WERI-Rb-1 (cell line): Measurements from ENCODE around the gene SAMSN1.

Source experiments
- DNase-seq: peaks from one replicate; pipeline ENCODE4 v3.0.0-alpha.2; 2020
- H3K27ac ChIP-seq: fragments of 250-450 bp; sonication (Bioruptor Pico); 2 replicates; pipeline ENCODE4 v1.5.1; 2020; ENCODE audit warnings: mild to moderate bottlenecking, moderate library complexity
- H3K27me3 ChIP-seq: fragments of 250-450 bp; sonication (Bioruptor Pico); 2 replicates; pipeline ENCODE4 v1.5.1; 2021; ENCODE audit warnings: mild to moderate bottlenecking, low read depth, moderate library complexity; ENCODE audit not compliant: insufficient read depth, severe bottlenecking
- H3K36me3 ChIP-seq: fragments of 250-450 bp; sonication (Bioruptor Pico); 2 replicates; pipeline ENCODE4 v1.5.1; 2020; ENCODE audit warnings: mild to moderate bottlenecking, moderate library complexity
- H3K4me3 ChIP-seq: 2 replicates; pipeline ENCODE4 v1.5.1; 2011; ENCODE audit warnings: low read depth, mild to moderate bottlenecking, control low read depth, low read length
- H3K9me3 ChIP-seq: fragments of 250-450 bp; sonication (Bioruptor Pico); 2 replicates; pipeline ENCODE4 v1.5.1; 2021; ENCODE audit warnings: mild to moderate bottlenecking, moderate library complexity; ENCODE audit not compliant: severe bottlenecking
- CTCF ChIP-seq: IDR thresholded peaks from 2 replicates; pipeline ENCODE4 v1.5.1; 2011; ENCODE audit warnings: low read depth, mild to moderate bottlenecking, control low read depth, inconsistent platforms, low read length

The SAMSN1 gene

GRCh38 chr21:14533499-14534428 lies 12.4 kb downstream of the SAMSN1 start:
- DNase-seq = no peak
- TF ChIP-seq CTCF = no peak
- Histone ChIP-seq H3K9me3 (no peaks in the 10 kb centered on the region), H3K4me3 (no peak overlapping the region), H3K27me3 (no peaks in the 10 kb centered on the region), H3K36me3 (no peaks in the 10 kb centered on the region), H3K27ac (no peak overlapping the region)

- no peaks in the 10 kb centered on the region for H3K36me3 ChIP-seq
- no peaks in the 10 kb centered on the region for H3K27me3 ChIP-seq
- H3K4me3 ChIP-seq = no peak overlapping the region
- no peak for TF ChIP-seq CTCF
- peak overlapping the region; percentile 26 for H3K27ac ChIP-seq
- peak; percentile 52 for DNase-seq
- H3K9me3 ChIP-seq = no peaks in the 10 kb centered on the region
Observed at GRCh38 chr21:14531757-14532316, 14.3 kb downstream of the SAMSN1 start.

- no peak for DNase-seq
- Histone ChIP-seq H3K9me3 (no peaks in the 10 kb centered on the region), H3K27ac (no peak overlapping the region), H3K36me3 (no peaks in the 10 kb centered on the region), H3K27me3 (no peaks in the 10 kb centered on the region), H3K4me3 (no peak overlapping the region)
- TF ChIP-seq CTCF = no peak
Observed at GRCh38 chr21:14530592-14530991, 15.5 kb downstream of the SAMSN1 start.

DNA sequence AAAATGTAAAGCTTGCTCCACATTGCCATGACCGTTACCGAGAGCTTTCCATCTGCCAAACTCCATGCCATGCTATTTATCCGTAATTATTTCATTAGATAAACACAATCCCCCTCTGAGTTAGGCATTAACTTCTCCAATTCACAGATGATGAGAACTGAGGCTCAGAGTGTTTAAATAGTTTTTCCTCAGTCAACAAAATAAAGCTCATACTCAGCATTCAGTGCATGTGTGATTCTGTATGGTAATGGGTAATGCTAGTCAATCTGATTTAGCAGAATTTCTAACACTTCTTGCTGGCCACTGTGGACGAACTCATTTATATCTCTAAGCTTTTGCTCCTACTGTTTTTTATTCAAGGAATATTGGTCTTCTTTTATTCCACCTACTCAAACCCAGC lies 17.3 kb downstream of the SAMSN1 start:
- Histone ChIP-seq H3K4me3 (no peak overlapping the region), H3K27ac (no peak overlapping the region), H3K9me3 (no peaks in the 10 kb centered on the region), H3K27me3 (no peaks in the 10 kb centered on the region), H3K36me3 (no peaks in the 10 kb centered on the region)
- no peak for TF ChIP-seq CTCF
- DNase-seq = no peak

GRCh38 chr21:14527696-14528652 lies 18.1 kb downstream of the SAMSN1 start:
- TF ChIP-seq CTCF = no peak
- no peak overlapping the region for H3K27ac ChIP-seq
- no peak for DNase-seq
- H3K36me3 ChIP-seq = no peaks in the 10 kb centered on the region
- no peaks in the 10 kb centered on the region for H3K9me3 ChIP-seq
- H3K4me3 ChIP-seq = no peak overlapping the region
- no peaks in the 10 kb centered on the region for H3K27me3 ChIP-seq
